H9 (cell line): Measurements from ENCODE around the gene ARHGAP22. TPM values are rescaled to one million over a fixed set of nuclear protein-coding genes. Genes with fewer than 3 reads are reported as not detected.

ENCODE experiments used
- DNase-seq: peaks from one replicate; pipeline ENCODE4 v3.0.0-alpha.2; 2017
- H2AFZ ChIP-seq: one replicate; pipeline ENCODE4 v1.6.1; 2013; ENCODE audit warnings: mild to moderate bottlenecking, low read length, control low read depth, moderate library complexity
- H2AK5ac ChIP-seq: 2 replicates; pipeline ENCODE4 v1.6.1; 2013; ENCODE audit warnings: low read length, control low read depth, mixed read lengths; ENCODE audit not compliant: insufficient read length
- H2BK120ac ChIP-seq: one replicate; pipeline ENCODE4 v1.6.1; 2013; ENCODE audit warnings: low read depth, mild to moderate bottlenecking, low read length, control low read depth, inconsistent platforms; ENCODE audit not compliant: poor library complexity, severe bottlenecking
- H2BK12ac ChIP-seq: 2 replicates; pipeline ENCODE4 v1.6.1; 2013; ENCODE audit warnings: low read length, control low read depth, mixed read lengths, low read depth; ENCODE audit not compliant: insufficient read length
- H2BK15ac ChIP-seq: 2 replicates; pipeline ENCODE4 v1.6.1; 2013; ENCODE audit warnings: low read depth, low read length, control low read depth
- H2BK20ac ChIP-seq: one replicate; pipeline ENCODE4 v1.6.1; 2013; ENCODE audit warnings: low read depth, mild to moderate bottlenecking, low read length, control low read depth, inconsistent platforms; ENCODE audit not compliant: poor library complexity, severe bottlenecking
- H2BK5ac ChIP-seq: 2 replicates; pipeline ENCODE4 v1.6.1; 2013; ENCODE audit warnings: low read length, control low read depth, mixed read lengths; ENCODE audit not compliant: insufficient read length
- H3K14ac ChIP-seq: 2 replicates; pipeline ENCODE4 v1.6.1; 2013; ENCODE audit warnings: low read length, control low read depth; ENCODE audit not compliant: insufficient read depth
- H3K18ac ChIP-seq: 2 replicates; pipeline ENCODE4 v1.6.1; 2013; ENCODE audit warnings: low read depth, mild to moderate bottlenecking, mixed read lengths, low read length, control low read depth; ENCODE audit not compliant: insufficient read length
- H3K23ac ChIP-seq: 2 replicates; pipeline ENCODE4 v1.6.1; 2013; ENCODE audit warnings: low read length, control low read depth, mixed read lengths, low read depth; ENCODE audit not compliant: insufficient read length
- H3K23me2 ChIP-seq: 2 replicates; pipeline ENCODE4 v1.6.1; 2013; ENCODE audit warnings: low read depth, mild to moderate bottlenecking, mixed read lengths, low read length, control low read depth; ENCODE audit not compliant: insufficient read length, poor library complexity, severe bottlenecking
- H3K27ac ChIP-seq: 2 replicates; pipeline ENCODE4 v1.5.1; 2013; ENCODE audit warnings: low read length, control low read depth, mixed read lengths, low read depth; ENCODE audit not compliant: insufficient read length
- H3K27me3 ChIP-seq: 2 replicates; pipeline ENCODE4 v1.6.1; 2013; ENCODE audit warnings: low read length, control low read depth, inconsistent platforms; ENCODE audit not compliant: insufficient read depth
- H3K4ac ChIP-seq: 2 replicates; pipeline ENCODE4 v1.6.1; 2013; ENCODE audit warnings: low read depth, mild to moderate bottlenecking, control low read depth, inconsistent platforms, low read length, moderate library complexity
- H3K4me1 ChIP-seq: 2 replicates; pipeline ENCODE4 v1.6.1; 2013; ENCODE audit warnings: low read length, control low read depth, inconsistent platforms; ENCODE audit not compliant: insufficient read depth
- H3K4me2 ChIP-seq: 2 replicates; pipeline ENCODE4 v1.6.1; 2013; ENCODE audit warnings: low read length, control low read depth, mixed read lengths; ENCODE audit not compliant: insufficient read length, insufficient read depth
- H3K56ac ChIP-seq: 2 replicates; pipeline ENCODE4 v1.6.1; 2013; ENCODE audit warnings: low read depth, mild to moderate bottlenecking, mixed read lengths, low read length, control low read depth; ENCODE audit not compliant: insufficient read length
- H3K79me1 ChIP-seq: 2 replicates; pipeline ENCODE4 v1.6.1; 2013; ENCODE audit warnings: low read depth, mild to moderate bottlenecking, moderate library complexity, low read length, control low read depth, inconsistent platforms; ENCODE audit not compliant: insufficient read depth, poor library complexity, severe bottlenecking
- H3K79me2 ChIP-seq: 2 replicates; pipeline ENCODE4 v1.6.1; 2013; ENCODE audit warnings: low read length, control low read depth, inconsistent platforms; ENCODE audit not compliant: insufficient read depth
- H3K9ac ChIP-seq: 2 replicates; pipeline ENCODE4 v1.6.1; 2013; ENCODE audit warnings: low read length, control low read depth, mixed read lengths; ENCODE audit not compliant: insufficient read length; ENCODE audit errors: extremely low read depth
- H3K9me3 ChIP-seq: one replicate; pipeline ENCODE4 v1.6.1; 2013; ENCODE audit warnings: low read depth, low read length, inconsistent platforms; ENCODE audit not compliant: control insufficient read depth
- H3T11ph ChIP-seq: one replicate; pipeline ENCODE4 v1.6.1; 2013; ENCODE audit warnings: mild to moderate bottlenecking, low read length, control low read depth, inconsistent platforms
- H4K20me1 ChIP-seq: one replicate; pipeline ENCODE4 v1.6.1; 2013; ENCODE audit not compliant: control insufficient read depth, insufficient read length, insufficient read depth
- H4K5ac ChIP-seq: 2 replicates; pipeline ENCODE4 v1.6.1; 2013; ENCODE audit warnings: low read depth, mild to moderate bottlenecking, mixed read lengths, low read length, control low read depth; ENCODE audit not compliant: insufficient read length
- H4K8ac ChIP-seq: replicated peaks from 2 replicates; pipeline ENCODE4 v1.6.1; 2013; ENCODE audit warnings: low read length, control low read depth, mixed read lengths, low read depth; ENCODE audit not compliant: insufficient read length
- H4K91ac ChIP-seq: 2 replicates; pipeline ENCODE4 v1.6.1; 2013; ENCODE audit warnings: low read depth, mild to moderate bottlenecking, moderate library complexity, mixed read lengths, low read length, control low read depth; ENCODE audit not compliant: insufficient read length
- H3K27ac Mint-ChIP-seq, 3 experiments: 2 replicates in 2 of 3; 3 replicates in 1 of 3; pipeline ENCODE4 v1.8.0; 2020 to 2021; ENCODE audit warnings: mixed read lengths in 3 of 3, mild to moderate bottlenecking in 1 of 3, moderate library complexity in 1 of 3
- H3K27me3 Mint-ChIP-seq: 2 replicates; pipeline ENCODE4 v1.8.0; 2021; ENCODE audit warnings: low read depth, mild to moderate bottlenecking, moderate library complexity, mixed read lengths
- H3K36me3 Mint-ChIP-seq, 3 experiments: 2 replicates in 2 of 3; 3 replicates in 1 of 3; pipeline ENCODE4 v1.8.0; 2020 to 2021; ENCODE audit warnings: low read depth in 3 of 3, mixed read lengths in 3 of 3; ENCODE audit not compliant: insufficient read depth in 1 of 3
- H3K4me1 Mint-ChIP-seq, 2 experiments: 2 replicates each; pipeline ENCODE4 v1.8.0; 2020; ENCODE audit warnings: mixed read lengths in 2 of 2
- H3K4me3 Mint-ChIP-seq, 2 experiments: 2 replicates in 1 of 2; 3 replicates in 1 of 2; pipeline ENCODE4 v1.8.0; 2020 to 2021; ENCODE audit warnings: mild to moderate bottlenecking in 2 of 2, mixed read lengths in 2 of 2, moderate library complexity in 1 of 2
- H3K9me3 Mint-ChIP-seq, 2 experiments: 2 replicates in 1 of 2; 3 replicates in 1 of 2; pipeline ENCODE4 v1.8.0; 2020; ENCODE audit warnings: mild to moderate bottlenecking in 2 of 2, mixed read lengths in 2 of 2, moderate library complexity in 1 of 2
- WGBS: extraction: QIAGEN DNeasy Blood & Tissue Kit; methylation state at CpG from one replicate; pipeline ENCODE4 v1.1.7; 2013; ENCODE audit warnings: missing lambda C conversion rate, low lambda C conversion rate, mixed read lengths; ENCODE audit not compliant: insufficient read length; ENCODE audit errors: extremely low coverage; 5-methylcytosine and 5-hydroxymethylcytosine counted together
- total RNA-seq: library from RNA; stranded (reverse); gene quantifications from 2 replicates; pipeline ENCODE4 v1.2.1, GENCODE V29; 2021
- TF ChIP-seq, protein P1 (sequence below): fragments of 200-600 bp; sonication (generic); conservative IDR thresholded peaks from 3 replicates; pipeline ENCODE4 v1.8.0; 2021; ENCODE audit warnings: antibody characterized with exemption, mild to moderate bottlenecking

Gene ARHGAP22
- total RNA-seq, 1 experiment from 2014 or later: 7.4 TPM

DNA sequence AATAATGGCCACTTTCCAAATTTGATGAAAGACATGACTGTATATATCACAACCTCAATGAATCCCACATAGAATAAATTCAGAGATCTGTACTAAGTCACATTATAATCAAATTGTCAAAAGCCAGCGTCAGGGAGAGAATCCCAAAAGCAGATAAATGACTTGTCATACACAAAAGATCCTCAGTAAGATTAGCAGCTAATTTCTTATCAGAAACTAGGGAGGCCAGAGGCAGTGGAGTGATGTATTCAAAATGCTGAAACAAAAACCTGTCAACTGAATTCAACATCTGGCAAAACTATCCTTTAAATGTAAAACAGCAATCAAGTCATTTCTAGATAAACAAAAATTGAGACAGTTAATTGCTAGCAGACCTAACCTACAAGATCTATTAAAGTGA is 11.6 kb upstream of the ARHGAP22 start:
- Mint-ChIP-seq H3K4me3 (no peak overlapping the region), H3K27ac (no peak overlapping the region), H3K9me3 (peaks cover 0 to 3% of the 10 kb centered on the region in 2 experiments; a peak in 1 of 5 replicates), H3K4me1 (no peaks in the 10 kb centered on the region), H3K36me3 (no peaks in the 10 kb centered on the region; a peak in 1 of 7 replicates), H3K27me3 (peaks cover 13% of the 10 kb centered on the region)
- H4K91ac ChIP-seq: no peak overlapping the region
- H2AFZ ChIP-seq: no peak overlapping the region
- H3K79me1 ChIP-seq: no peaks in the 10 kb centered on the region
- H3K14ac ChIP-seq: no peak overlapping the region
- no peak for DNase-seq
- H3K18ac ChIP-seq: no peak overlapping the region
- H4K8ac ChIP-seq: no peak overlapping the region
- TF ChIP-seq, protein P1, sequence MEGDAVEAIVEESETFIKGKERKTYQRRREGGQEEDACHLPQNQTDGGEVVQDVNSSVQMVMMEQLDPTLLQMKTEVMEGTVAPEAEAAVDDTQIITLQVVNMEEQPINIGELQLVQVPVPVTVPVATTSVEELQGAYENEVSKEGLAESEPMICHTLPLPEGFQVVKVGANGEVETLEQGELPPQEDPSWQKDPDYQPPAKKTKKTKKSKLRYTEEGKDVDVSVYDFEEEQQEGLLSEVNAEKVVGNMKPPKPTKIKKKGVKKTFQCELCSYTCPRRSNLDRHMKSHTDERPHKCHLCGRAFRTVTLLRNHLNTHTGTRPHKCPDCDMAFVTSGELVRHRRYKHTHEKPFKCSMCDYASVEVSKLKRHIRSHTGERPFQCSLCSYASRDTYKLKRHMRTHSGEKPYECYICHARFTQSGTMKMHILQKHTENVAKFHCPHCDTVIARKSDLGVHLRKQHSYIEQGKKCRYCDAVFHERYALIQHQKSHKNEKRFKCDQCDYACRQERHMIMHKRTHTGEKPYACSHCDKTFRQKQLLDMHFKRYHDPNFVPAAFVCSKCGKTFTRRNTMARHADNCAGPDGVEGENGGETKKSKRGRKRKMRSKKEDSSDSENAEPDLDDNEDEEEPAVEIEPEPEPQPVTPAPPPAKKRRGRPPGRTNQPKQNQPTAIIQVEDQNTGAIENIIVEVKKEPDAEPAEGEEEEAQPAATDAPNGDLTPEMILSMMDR: no peak
- H4K5ac ChIP-seq: no peak overlapping the region
- H2BK120ac ChIP-seq: no peak overlapping the region
- H2AK5ac ChIP-seq: no peak overlapping the region
- H3K9ac ChIP-seq: no peak overlapping the region
- H3K27ac ChIP-seq: no peak overlapping the region
- no peak overlapping the region for H2BK20ac ChIP-seq
- no peaks in the 10 kb centered on the region for H3K9me3 ChIP-seq
- H3K56ac ChIP-seq: no peak overlapping the region
- WGBS: no CpG with 5 or more reads among the region's 1 CpG
- no peak overlapping the region for H3K4me2 ChIP-seq
- no peak overlapping the region for H2BK15ac ChIP-seq
- no peaks in the 10 kb centered on the region for H3K4me1 ChIP-seq
- no peak overlapping the region for H3T11ph ChIP-seq
- H2BK12ac ChIP-seq: no peak overlapping the region
- H4K20me1 ChIP-seq: no peaks in the 10 kb centered on the region
- no peak overlapping the region for H3K4ac ChIP-seq
- H3K23ac ChIP-seq: no peak overlapping the region
- no peak overlapping the region for H2BK5ac ChIP-seq
- H3K23me2 ChIP-seq: no peaks in the 10 kb centered on the region
- H3K27me3 ChIP-seq: no peaks in the 10 kb centered on the region
- H3K79me2 ChIP-seq: no peaks in the 10 kb centered on the region
